Measurements from ENCODE around the gene RUSC1. TPM values are rescaled to one million over a fixed set of nuclear protein-coding genes. Genes with fewer than 3 reads are reported as not detected.

Gene RUSC1
- total RNA-seq, 1 experiment from 2014 or later = 49.0 TPM

Other genes starting within 250 kb of the RUSC1 start
- 0.59 and 2.9 TPM in 2 replicates for gene EFNA3, start 242.1 kb upstream of the RUSC1 start, total RNA-seq (2014; rRNA removed; shearing (Covaris generic))
- gene EFNA1, start 193.0 kb upstream of the RUSC1 start, total RNA-seq (2014; rRNA removed; shearing (Covaris generic)) = 15.1 and 17.9 TPM in 2 replicates
- 55.7 and 62.9 TPM in 2 replicates for gene SLC50A1, start 185.0 kb upstream of the RUSC1 start, total RNA-seq (2014; rRNA removed; shearing (Covaris generic))
- 88.4 and 175 TPM in 2 replicates for gene DPM3, start 180.4 kb upstream of the RUSC1 start, total RNA-seq (2014; rRNA removed; shearing (Covaris generic))
- gene KRTCAP2, start 147.6 kb upstream of the RUSC1 start, total RNA-seq (2014; rRNA removed; shearing (Covaris generic)) = 209 and 323 TPM in 2 replicates
- gene TRIM46, start 147.0 kb upstream of the RUSC1 start, total RNA-seq (2014; rRNA removed; shearing (Covaris generic)) = 1.1 and 3.1 TPM in 2 replicates
- gene THBS3, start 113.0 kb upstream of the RUSC1 start, total RNA-seq (2014; rRNA removed; shearing (Covaris generic)) = 10.0 and 12.7 TPM in 2 replicates
- 92.8 and 95.2 TPM in 2 replicates for gene MTX1, start 112.2 kb upstream of the RUSC1 start, total RNA-seq (2014; rRNA removed; shearing (Covaris generic))
- gene ENTREP3, start 65.4 kb upstream of the RUSC1 start, total RNA-seq (2014; rRNA removed; shearing (Covaris generic)) = 5.9 and 8.1 TPM in 2 replicates
- gene SCAMP3, start 58.5 kb upstream of the RUSC1 start, total RNA-seq (2014; rRNA removed; shearing (Covaris generic)) = 125 and 133 TPM in 2 replicates
- gene CLK2, start 47.4 kb upstream of the RUSC1 start, total RNA-seq (2014; rRNA removed; shearing (Covaris generic)) = 15.1 and 15.8 TPM in 2 replicates
- 0.66 and 1.7 TPM in 2 replicates for gene HCN3, start 43.4 kb upstream of the RUSC1 start, total RNA-seq (2014; rRNA removed; shearing (Covaris generic))
- gene PKLR, start 19.5 kb upstream of the RUSC1 start, total RNA-seq (2014; rRNA removed; shearing (Covaris generic)) = not detected in 2 replicates
- gene FDPS, start 12.0 kb upstream of the RUSC1 start, total RNA-seq (2014; rRNA removed; shearing (Covaris generic)) = 203 and 262 TPM in 2 replicates
- gene ASH1L, start 241.9 kb downstream of the RUSC1 start, total RNA-seq (2014; rRNA removed; shearing (Covaris generic)) = 12.4 and 23.4 TPM in 2 replicates